PC-9 (cell line): Measurements from ENCODE around the gene NR2C2.

Experiments
- CTCF ChIP-seq: fragments of 200-600 bp; sonication (generic); conservative IDR thresholded peaks from 2 replicates; pipeline ENCODE4 v1.6.1; 2017; ENCODE audit warnings: mixed run types, antibody characterized with exemption, mild to moderate bottlenecking, moderate library complexity
- EZH2 ChIP-seq: fragments of 200-600 bp; sonication (generic); IDR thresholded peaks from 2 replicates; pipeline ENCODE4 v1.8.0; 2017; ENCODE audit warnings: antibody characterized with exemption, low read depth

- TF ChIP-seq CTCF (no peak), EZH2 (no peak)
These were observed 63.3 kb downstream of the NR2C2 start for GRCh38 chr3:15010664-15011063.
